GM18907 (cell line): ENCODE data around the gene TDRD10.

Source experiments
- ATAC-seq: cut with Tn5 transposase; IDR thresholded peaks from one replicate; pipeline ENCODE4 v1.9.1; 2021; ENCODE audit warnings: mild to moderate bottlenecking, moderate library complexity; ENCODE audit not compliant: unreplicated experiment

Gene TDRD10

DNA sequence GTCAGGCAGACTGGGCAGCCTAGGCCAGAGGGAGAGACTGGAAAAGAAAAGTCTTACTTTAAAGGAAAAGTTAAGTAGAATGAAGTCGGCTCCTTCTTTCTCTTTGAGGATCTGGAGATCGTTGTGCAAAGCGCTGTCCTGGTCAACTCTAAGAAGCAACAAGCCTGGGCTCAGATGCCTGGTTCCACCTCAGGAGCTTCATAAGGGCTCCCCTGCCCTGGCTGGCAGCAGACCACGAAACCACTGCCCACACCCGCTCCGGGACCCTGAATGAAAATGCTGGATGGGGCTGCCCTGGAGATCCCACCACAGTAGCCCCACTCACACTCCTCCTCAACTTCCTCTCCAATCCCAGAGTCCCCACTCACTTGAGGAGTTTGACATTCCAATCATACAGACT, 50.0 kb downstream of the TDRD10 start:
- ATAC-seq = no peak

DNA sequence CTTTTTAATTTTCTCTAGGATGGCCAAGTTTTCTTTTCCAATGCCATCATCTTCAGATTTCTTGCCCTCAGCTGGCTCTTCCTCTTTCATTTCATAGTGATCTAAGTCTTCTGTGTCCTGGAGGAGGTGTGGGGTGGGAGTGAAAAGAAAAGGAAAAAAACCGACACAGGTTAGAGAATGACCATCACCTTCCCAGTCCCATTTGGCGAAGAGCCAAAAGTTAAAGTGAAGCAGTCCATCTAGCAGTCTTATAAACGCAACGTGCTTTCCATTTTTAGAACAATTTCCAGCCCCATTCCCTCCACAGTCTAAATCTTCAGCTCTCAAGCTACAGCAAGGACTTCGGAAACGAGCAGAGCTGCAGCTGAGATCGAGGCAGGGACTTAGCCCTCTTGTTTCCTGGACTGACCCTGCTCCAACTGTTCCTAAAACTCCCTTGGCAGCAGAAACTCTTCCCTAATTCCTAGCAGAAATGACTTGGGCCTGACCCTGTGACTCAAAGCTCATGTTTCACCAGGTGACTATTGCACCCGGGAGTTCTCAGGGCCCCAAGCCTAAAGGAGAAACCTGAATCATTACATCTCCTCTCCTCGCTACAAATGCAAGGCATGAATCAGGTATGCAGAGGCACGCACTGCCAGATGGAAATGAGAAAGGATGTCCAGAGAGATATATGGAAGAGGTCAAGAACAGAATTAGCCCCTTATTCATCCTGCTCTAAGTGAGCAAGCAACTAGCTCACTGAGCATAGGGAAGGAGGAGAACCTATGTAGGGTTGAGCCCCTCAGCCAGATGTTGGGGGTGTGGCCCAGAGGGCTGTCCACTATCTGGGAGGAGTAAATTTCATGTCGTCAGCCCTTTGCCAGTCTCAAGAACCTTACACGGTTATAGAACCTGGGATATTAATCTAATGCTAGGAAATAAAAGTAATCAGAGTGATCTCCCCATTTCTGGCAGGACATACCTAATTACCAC, 51.3 kb downstream of the TDRD10 start:
- ATAC-seq = no peak

DNA sequence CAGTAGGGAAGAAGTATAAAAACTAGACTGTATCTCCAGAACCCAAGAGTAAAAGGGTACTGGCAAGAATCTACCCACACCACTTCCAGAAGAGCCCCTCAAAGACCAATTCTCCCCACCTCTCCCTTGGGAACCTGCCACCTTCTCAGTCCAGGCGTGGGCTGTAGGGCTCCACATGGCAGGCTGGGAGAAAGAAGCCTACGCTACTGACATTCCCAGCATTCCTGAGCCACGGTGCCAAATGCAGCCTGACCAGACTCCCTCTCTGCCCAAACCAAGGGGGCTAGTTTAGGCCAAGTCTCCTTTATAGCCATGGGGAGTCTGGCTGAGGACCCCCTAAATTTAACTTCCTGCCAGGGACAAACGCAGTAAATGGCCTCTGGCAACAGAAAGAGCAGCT, 54.4 kb downstream of the TDRD10 start:
- ATAC-seq = no peak

DNA sequence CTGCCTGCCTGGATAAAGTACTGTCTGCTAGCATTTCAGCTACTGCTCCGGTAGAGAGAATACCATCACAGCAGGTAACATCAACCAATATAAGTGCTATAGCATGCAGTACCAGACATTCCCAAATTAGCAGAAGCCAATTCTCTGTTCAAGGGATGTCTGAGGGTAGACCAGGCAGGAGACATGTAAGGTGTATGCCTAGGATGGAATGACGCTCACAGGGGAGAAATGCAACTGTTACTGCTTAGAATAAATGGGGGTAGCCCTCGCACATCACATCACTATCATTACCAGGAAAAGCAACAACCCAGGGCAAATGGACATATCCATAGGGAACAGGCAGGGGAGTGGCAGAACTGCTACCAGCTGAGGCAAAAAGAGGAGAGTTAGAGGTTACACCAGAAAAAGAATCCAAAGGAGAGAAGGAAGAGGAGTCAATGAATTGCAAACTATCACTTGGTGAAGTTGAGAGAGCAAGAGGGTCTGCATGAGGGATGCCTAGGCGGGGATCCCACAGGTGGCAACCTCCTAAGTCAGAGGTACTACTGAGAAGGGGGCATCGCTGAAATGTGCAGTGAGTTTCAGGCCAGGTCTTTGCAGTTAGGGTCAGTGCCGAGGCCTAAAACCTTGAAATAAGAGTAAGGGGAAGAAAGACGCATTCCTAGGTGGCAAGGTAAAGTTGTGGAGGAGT, 55.4 kb downstream of the TDRD10 start:
- no peak for ATAC-seq

DNA sequence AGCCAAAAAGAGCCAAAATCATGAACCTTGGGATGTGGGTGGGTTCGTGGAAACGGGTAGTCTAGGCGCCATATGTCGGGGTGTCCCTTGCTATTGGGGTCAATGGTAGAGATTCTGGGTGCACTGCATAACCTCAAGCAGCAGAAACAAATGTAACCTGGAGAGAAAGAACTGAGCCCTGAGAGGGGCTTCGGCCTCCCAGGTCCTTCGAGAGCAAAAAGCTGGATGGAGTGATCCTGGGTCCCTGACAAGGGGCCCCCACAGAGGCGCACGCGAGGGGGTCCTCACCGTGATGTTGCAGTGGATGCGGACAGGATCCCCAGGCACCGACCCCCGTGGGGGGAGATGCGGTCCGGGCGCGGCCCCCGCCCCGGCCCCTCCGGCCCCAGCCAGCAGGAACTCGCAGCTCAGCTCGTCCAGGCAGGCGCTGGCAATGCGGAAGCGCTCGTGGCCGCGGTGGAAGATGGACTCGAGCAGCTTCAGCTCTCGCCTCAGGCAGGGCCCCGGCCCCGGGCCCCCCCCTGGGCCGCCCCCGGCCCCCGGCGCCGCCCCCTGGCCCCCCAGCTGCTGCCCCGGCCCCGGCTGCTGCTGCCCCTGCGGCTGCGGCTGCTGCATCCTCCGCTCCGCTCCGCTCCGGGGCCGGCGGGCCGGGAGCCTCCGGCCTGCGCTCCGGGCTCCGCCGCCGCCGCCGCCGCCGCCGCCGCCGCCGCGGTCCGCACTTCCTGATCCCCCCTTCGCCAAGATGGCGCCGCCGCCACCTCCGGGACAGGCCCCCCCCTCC, 56.1 kb downstream of the TDRD10 start, which contains the start of gene UBE2Q1:
TSS of gene UBE2Q1 (minus strand) at position 724 of the 781 bp plus-strand sequence. CDS start at position 615, 109 bp downstream.
- ATAC-seq = peak; percentile 21

DNA sequence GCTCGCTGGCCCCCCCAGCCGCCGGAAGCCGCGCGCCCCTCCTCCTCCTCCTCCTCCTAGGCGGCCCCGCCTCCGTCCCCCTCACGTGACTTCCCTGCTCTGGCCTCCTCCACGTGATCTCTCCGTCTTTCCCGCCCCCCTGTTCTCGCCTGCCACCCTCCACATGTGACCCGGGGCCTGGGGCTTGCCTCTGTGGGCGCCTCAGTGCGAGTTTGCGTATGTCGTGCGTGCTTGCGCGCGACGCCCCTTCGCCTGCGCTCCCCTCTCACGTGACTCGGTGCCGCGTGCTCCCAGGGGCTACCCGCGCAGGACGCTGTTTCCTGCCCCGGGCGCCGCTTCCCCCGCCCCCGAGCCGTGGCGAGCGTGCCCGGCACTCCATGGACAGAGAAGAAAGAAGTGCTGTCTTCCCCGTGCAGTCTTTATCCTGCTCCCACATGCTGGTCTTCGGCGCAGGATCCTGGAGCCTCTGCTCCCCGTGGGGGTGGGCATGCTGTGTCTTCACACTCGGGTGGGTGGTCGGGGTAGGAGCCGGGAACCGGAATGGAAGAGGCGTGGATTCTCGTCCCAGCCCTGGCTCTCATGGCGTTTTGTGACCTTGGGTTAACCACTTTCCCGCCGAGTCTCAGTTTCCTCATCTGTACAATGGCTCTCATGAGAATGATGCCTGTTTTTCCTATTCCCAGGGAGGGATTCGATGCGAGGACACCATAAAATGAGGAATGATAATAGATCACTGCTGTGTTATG, 56.9 kb downstream of the TDRD10 start:
- ATAC-seq = peak; percentile 87

DNA sequence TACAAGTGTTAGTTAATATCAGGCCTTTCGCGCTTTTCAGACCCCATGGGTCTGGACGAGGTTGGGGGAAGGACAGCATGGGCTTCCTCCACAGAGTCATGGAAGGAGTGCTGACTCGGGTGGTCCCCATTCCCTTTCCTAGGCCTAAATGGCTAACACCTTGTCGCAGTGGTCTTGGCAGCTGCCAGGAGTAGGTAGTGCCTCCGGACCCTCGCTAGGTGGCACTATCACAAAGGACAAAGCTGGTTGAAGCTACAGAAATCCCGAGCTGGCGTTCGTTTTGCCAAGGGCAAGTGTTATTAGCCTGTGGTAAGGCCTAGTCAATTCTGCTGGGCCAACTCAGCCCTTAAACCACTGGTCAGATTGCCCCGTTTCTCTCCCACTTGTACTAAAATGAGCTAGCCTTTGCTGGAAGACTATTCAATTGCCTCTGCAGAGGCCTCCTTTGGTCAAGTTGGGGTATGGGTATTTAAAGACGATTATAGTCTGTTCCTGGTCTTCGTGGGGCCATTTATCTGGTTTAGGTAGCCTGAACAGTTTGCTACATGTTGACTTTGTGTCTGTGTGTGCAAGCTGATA, 57.5 kb downstream of the TDRD10 start:
- ATAC-seq = peak; percentile 52

DNA sequence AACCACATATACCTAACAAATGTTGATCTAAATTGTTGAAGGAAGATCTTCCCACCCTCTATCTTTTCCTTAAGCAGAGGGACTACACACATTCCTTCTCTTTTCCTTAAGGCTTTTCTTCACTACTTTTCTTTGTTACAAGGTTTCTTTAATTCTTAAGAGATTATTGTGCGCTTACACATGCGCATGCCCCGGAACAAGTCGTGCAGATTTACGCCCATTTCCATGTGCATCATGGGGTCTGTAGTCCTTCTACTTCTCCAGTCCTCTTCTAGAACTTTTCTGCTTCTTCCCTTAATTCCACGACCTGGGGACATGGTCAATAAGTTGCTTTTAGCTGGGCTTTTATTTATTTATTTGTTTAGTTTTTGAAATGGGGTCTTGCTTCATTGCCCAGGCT, 63.9 kb downstream of the TDRD10 start:
- ATAC-seq = no peak

DNA sequence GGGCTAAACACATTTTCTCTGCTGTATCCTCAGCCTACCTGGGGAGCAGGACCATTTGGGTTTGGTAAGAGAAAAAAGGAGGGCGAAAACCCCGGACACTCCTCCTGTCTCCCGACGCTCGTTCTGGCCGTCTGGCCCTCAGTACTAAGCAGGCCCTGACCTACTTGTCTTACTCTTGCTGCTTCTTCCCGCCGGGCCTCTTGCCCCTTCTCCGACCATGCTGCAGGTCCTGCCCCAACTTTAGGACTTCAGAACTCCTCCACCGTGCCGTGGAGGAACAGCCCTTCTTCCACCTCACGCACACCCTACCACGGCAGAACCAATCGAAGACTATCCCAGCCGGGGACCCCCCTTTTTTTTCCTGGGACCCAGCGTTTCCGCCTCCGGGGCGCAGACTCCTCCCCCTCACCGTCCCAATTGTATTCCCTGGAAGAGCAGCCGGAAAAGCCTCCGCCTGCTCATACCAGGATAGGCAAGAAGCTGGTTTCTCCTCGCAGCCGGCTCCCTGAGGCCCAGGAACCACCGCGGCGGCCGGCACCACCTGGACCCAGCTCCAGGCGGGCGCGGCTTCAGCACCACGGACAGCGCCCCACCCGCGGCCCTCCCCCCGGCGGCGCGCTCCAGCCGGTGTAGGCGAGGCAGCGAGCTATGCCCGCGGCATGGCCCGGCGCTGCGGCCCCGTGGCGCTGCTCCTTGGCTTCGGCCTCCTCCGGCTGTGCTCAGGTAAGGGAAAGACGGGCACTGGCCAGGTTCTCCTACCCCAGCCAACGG, 65.6 kb downstream of the TDRD10 start, which contains the start of gene CHRNB2:
TSS of gene CHRNB2 (plus strand) at position 393 of the 771 bp plus-strand sequence. CDS start at position 660, 267 bp downstream.
- peak; percentile 49 for ATAC-seq

DNA sequence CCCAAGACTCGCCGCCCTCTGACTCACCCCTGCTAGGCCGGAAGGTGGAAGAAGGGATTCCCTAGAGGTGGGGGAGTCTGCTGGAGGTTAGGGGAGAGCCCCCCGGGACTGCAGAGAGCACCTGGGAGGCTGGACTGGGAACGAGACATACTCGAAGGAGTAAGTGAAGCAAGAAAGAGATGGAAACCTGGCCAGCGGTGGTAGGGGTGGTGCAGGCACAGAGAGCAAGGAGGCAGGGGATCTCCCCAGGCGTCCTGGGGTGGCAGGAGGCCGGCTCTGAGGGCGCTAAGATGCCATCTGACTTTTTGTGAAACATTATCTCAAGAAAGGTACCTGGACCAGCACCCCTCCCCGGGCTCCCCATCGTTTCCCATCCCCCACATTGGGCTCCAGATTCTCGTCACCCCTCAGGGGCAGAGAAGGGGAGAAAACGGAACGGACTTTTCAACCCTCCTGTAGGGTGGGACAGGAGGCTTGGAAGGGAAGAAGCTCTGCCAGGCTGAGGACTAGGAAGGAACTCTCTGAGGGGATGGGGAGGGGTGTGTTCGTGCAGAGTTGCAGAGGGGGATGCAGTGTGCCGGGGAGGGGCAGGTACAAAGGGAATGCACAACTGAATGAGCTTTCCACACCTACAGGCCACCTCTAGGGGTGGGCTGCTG, 66.3 kb downstream of the TDRD10 start:
- no peak for ATAC-seq

DNA sequence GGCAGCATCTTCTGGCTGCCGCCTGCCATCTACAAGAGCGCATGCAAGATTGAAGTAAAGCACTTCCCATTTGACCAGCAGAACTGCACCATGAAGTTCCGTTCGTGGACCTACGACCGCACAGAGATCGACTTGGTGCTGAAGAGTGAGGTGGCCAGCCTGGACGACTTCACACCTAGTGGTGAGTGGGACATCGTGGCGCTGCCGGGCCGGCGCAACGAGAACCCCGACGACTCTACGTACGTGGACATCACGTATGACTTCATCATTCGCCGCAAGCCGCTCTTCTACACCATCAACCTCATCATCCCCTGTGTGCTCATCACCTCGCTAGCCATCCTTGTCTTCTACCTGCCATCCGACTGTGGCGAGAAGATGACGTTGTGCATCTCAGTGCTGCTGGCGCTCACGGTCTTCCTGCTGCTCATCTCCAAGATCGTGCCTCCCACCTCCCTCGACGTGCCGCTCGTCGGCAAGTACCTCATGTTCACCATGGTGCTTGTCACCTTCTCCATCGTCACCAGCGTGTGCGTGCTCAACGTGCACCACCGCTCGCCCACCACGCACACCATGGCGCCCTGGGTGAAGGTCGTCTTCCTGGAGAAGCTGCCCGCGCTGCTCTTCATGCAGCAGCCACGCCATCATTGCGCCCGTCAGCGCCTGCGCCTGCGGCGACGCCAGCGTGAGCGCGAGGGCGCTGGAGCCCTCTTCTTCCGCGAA, 69.4 kb downstream of the TDRD10 start:
- ATAC-seq = no peak

DNA sequence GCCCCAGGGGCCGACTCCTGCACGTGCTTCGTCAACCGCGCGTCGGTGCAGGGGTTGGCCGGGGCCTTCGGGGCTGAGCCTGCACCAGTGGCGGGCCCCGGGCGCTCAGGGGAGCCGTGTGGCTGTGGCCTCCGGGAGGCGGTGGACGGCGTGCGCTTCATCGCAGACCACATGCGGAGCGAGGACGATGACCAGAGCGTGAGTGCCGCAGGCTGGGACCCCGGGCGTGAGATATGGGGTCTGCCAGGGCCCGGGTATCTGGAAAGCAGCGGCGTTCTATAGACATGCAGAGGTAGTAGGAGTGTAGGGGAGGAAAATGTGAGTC, 69.9 kb downstream of the TDRD10 start:
- ATAC-seq = no peak

DNA sequence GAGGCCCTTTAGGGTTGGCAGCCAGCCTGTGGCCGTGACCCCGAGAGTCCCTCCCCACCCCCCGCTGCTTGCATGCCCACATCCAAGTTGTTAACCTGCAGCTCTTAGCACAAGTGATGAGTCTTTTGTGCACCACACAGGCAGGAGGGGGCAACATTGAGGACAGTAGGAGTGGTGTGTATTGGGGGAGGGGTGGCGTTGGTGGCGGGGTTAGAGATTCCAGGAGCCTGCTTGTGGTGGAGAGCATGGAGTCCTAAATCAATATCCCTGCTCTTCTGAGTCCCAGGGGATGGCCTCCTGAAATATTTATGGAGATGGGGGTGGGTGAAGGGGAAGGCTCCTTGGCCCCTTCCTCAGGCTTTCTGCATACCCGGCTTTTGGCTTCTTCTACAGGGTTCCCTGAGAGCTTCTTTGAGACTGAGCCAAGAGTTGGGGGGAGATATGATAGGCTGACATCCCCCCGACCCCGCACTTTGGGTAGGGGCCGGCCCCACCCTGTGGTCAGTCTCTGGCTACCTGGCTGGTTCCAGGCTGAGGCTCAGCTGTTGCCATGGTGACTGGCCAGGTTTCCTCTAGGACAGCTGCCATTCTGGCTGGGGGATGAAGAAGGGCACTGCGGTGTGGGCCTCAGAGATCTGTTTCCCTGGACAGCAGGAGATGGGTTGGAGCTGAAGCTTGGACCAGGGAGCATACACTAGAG, 70.6 kb downstream of the TDRD10 start:
- no peak for ATAC-seq

DNA sequence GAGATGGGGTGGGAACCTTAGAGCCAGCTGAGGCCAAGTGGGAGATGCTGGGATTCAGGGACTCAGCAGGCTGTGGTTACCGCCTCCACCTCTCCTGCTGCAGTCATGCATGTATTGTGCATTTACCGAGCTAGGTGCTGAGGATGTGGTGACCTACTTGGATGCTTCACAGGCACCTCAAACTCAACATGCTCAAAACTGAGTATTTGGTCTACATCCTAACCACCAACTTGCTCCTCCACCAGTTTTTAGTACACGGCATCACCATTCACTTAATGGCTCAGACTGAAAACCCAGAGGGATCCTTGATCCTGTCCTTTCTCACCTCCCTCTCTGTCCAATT, 71.1 kb downstream of the TDRD10 start:
- ATAC-seq = no peak

DNA sequence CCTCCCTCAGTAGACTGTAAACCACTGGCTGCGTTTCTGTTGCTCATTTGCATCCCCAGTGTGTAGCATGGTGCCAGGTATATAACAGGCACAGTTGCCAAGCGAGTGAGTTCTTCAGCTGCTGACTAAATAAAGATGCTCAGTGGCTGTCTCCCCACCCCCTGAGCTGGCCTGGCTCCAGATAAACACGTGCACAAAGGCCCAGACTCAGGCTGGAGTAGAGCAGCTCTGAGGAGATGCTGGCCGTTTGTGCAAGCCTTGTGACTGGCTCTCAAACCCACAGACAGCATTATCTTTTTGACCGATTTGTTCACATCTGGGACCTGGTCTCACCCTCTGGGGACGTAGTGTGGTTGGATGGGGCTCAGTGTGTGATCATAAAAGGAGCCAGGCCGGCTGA, 72.7 kb downstream of the TDRD10 start:
- no peak for ATAC-seq

DNA sequence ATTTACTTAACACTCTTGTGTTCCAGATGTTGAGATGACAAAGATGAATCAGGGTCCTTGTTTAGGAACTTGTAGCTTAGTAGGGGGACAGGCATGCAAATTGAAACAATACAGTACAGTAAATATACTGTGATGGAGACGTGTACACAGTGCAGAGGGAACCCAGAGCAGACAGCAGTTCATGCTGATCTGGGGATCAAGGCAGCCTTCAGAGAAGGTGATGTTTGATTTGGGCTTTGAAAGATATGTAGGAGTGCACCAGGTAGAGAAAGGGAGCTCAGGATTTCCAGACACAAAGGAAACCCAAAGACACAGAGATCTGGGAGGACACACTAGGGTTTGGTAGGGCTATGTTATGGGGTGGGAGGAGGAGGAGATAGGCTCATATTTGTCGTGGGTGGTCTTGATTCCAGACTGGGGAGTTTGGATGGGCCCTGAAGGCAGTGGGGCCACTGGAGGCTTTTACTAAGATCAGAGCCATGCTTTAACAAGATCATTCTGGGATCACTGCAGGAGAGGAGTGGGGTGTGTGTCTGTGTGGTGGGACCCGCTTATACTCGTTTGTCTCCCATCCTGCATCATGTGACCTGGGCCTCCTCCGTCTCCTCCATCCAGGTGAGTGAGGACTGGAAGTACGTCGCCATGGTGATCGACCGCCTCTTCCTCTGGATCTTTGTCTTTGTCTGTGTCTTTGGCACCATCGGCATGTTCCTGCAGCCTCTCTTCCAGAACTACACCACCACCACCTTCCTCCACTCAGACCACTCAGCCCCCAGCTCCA, 73.3 kb downstream of the TDRD10 start:
- no peak for ATAC-seq
